Endothelial cell of umbilical vein (primary cell): ENCODE measurements around the gene ERFL. TPM values are rescaled to one million over a fixed set of nuclear protein-coding genes. Genes with fewer than 3 reads are reported as not detected.

Experiments
- BruUV-seq: library from RNA; stranded (reverse); fragments of 400-500 nt; replicated peaks from 2 replicates; lab custom pipeline; 2021; lab: Mats Ljungman, UMichigan
- CTCF ChIA-PET: fragments of 300-600, 350-600 bp; sonication (Branson Sonifier 250); formaldehyde crosslinking; loops from one replicate; lab custom pipeline; 2021; ENCODE audit warnings: antibody characterized with exemption, inconsistent platforms; lab: Charles Lee
- POLR2A ChIA-PET: fragments of 300-600, 350-600 bp; sonication (Branson Sonifier 250); formaldehyde crosslinking; loops from one replicate; lab custom pipeline; 2021; ENCODE audit warnings: antibody characterized with exemption, inconsistent platforms; lab: Charles Lee
- DNase-seq: peaks from one replicate; pipeline ENCODE4 v3.0.0-alpha.2; 2011; ENCODE audit warnings: low read depth, low spot score
- FAIRE-seq: peaks from 2 replicates; lab custom pipeline; 2011; peaks lifted over from hg19 to GRCh38; lab: Jason Lieb, UNC
- H2AFZ ChIP-seq: 2 replicates; pipeline ENCODE4 v1.6.0; 2012; ENCODE audit warnings: low read depth, low read length, control low read depth, inconsistent platforms
- H3K27ac ChIP-seq: 2 replicates; pipeline ENCODE4 v1.5.1; 2011; ENCODE audit warnings: low read depth, mild to moderate bottlenecking, control low read depth, low read length, moderate library complexity; ENCODE audit not compliant: insufficient read depth
- H3K27me3 ChIP-seq, 2 experiments: 2 replicates each; pipeline versions ENCODE4 v1.6.0 to v1.6.1; 2011; ENCODE audit warnings: low read length in 2 of 2, mixed read lengths in 1 of 2; ENCODE audit not compliant: control insufficient read depth in 2 of 2, insufficient read depth in 2 of 2
- H3K36me3 ChIP-seq, 2 experiments: 2 replicates in 1 of 2; 3 replicates in 1 of 2; pipeline ENCODE4 v1.5.1; 2011; ENCODE audit warnings: low read length in 2 of 2, mild to moderate bottlenecking in 1 of 2, moderate library complexity in 1 of 2; ENCODE audit not compliant: control insufficient read depth in 2 of 2, insufficient read depth in 2 of 2; ENCODE audit errors: extremely low read depth in 1 of 2
- H3K4me1 ChIP-seq: 3 replicates; pipeline ENCODE4 v1.5.1; 2011; ENCODE audit warnings: mild to moderate bottlenecking, low read length; ENCODE audit not compliant: control insufficient read depth, insufficient read depth; ENCODE audit errors: extremely low read depth
- H3K4me2 ChIP-seq: 2 replicates; pipeline ENCODE4 v1.6.1; 2011; ENCODE audit warnings: low read length, control low read depth, mixed read lengths; ENCODE audit not compliant: insufficient read depth
- H3K4me3 ChIP-seq, 3 experiments: fragments of 200-600 bp in 1 of 3; sonication (generic), shearing (Covaris generic) in 1 of 3; replicated peaks in 1 of 3; 2 replicates each; pipeline ENCODE4 v1.5.1; 2011 to 2016; ENCODE audit warnings: control low read depth in 3 of 3, low read length in 3 of 3, mild to moderate bottlenecking in 2 of 3, inconsistent platforms in 1 of 3, low read depth in 1 of 3, moderate library complexity in 1 of 3; ENCODE audit not compliant: insufficient read depth in 1 of 3
- H3K79me2 ChIP-seq: 2 replicates; pipeline ENCODE4 v1.6.0; 2012; ENCODE audit warnings: low read length, inconsistent platforms; ENCODE audit not compliant: control insufficient read depth, insufficient read depth
- H3K9ac ChIP-seq: replicated peaks from 2 replicates; pipeline ENCODE3; 2011; ENCODE audit warnings: low read length, control low read depth; ENCODE audit not compliant: insufficient read depth; ENCODE audit errors: extremely low read depth
- H3K9me1 ChIP-seq: replicated peaks from 3 replicates; pipeline ENCODE4 v1.6.0; 2011; ENCODE audit warnings: mild to moderate bottlenecking, low read length; ENCODE audit not compliant: control insufficient read depth, insufficient read depth; ENCODE audit errors: extremely low read depth
- H3K9me3 ChIP-seq: replicated peaks from 2 replicates; pipeline ENCODE4 v1.5.1; 2012; ENCODE audit warnings: low read length, inconsistent platforms; ENCODE audit not compliant: control insufficient read depth, insufficient read depth
- H4K20me1 ChIP-seq: replicated peaks from 2 replicates; pipeline ENCODE3; 2011; ENCODE audit warnings: mild to moderate bottlenecking, low read length; ENCODE audit not compliant: control insufficient read depth, insufficient read depth; ENCODE audit errors: extremely low read depth
- POLR2A ChIP-seq: IDR thresholded peaks from 2 replicates; pipeline ENCODE4 v1.6.1; 2012; ENCODE audit warnings: low read depth, mild to moderate bottlenecking, control low read depth, low read length
- POLR2AphosphoS5 ChIP-seq: IDR thresholded peaks from 2 replicates; pipeline ENCODE4 v1.6.1; 2012; ENCODE audit warnings: low read depth, mild to moderate bottlenecking, control low read depth, low read length, moderate library complexity; ENCODE audit not compliant: insufficient read depth
- dilution Hi-C: fragments of 300-500 bp; cut with MboI; formaldehyde crosslinking; loops from one replicate; pipeline ENCODE4 v1.15.0; 2019; ENCODE audit warnings: low sequenced_read_pairs; ENCODE audit not compliant: extremely low pct_ligation_motif_present
- intact Hi-C: fragments of 100-400 bp; cut with micrococcal nuclease; formaldehyde crosslinking; loops from one replicate; pipeline ENCODE4 v1.10.0; 2022
- microRNA-seq: library from miRNA; unstranded; fragments of <30 nt; microRNA quantifications from one replicate; pipeline ENCODE4 v1.2.0, GENCODE V29; 2021; ENCODE audit warnings: borderline number of aligned reads, borderline replicate concordance
- polyA plus RNA-seq, 4 experiments: library from polyadenylated mRNA; depleted of rRNA in 3 of 4; stranded (reverse) in 3 of 4; unstranded in 1 of 4; fragments of >200 nt; gene quantifications; 2 replicates each; pipeline versions ENCODE4 v1.2.1 to v1.2.3, GENCODE V29; 2011 to 2012; ENCODE audit warnings: missing spikeins in 1 of 4
- small RNA-seq: library from RNA; depleted of rRNA; stranded (forward); fragments of <200 nt; gene quantifications from one replicate; pipeline ENCODE3, GENCODE V24; 2012; ENCODE audit warnings: low replicate concordance, low read depth; ENCODE audit not compliant: insufficient read depth, insufficient read length
- total RNA-seq: library from RNA; stranded (reverse); gene quantifications from 2 replicates; pipeline ENCODE4 v1.2.3, GENCODE V29; 2021

ERFL gene
- total and polyA plus RNA-seq, 2 donors (not counting 3 experiments of a cell fraction or from before 2014, with no cell fraction given): not detected

GRCh38 chr19:41859213-41859617 lies 69.0 kb downstream of the ERFL start:
- DNase-seq: no peak
- Histone ChIP-seq H3K9me3 (no peaks in the 10 kb centered on the region), H3K9me1 (no peaks in the 10 kb centered on the region), H3K4me3 (peak overlapping the region in 2 of 3 experiments; percentile 47 to 86), H3K36me3 (peaks cover 17 to 27% of the 10 kb centered on the region in 2 experiments), H3K4me1 (peaks cover 34% of the 10 kb centered on the region), H3K79me2 (peaks cover 40% of the 10 kb centered on the region), H4K20me1 (no peaks in the 10 kb centered on the region), H3K27me3 (peaks cover 4 to 5% of the 10 kb centered on the region in 2 experiments), H3K27ac (no peak overlapping the region), H2AFZ (peak overlapping the region; percentile 45), H3K9ac (peak overlapping the region; percentile 36), H3K4me2 (peak overlapping the region; percentile 74)
- CTCF ChIA-PET: interaction anchor here (0.7 to 4.0 kb wide), 7 partner anchors 14 to 176 kb away, joined by 3 to 18 read pairs (median 4); partner anchors contain the start of gene RABAC1
- dilution Hi-C loops (no loop called here), intact Hi-C loops (loop anchor here (1.0 kb wide), 1 partner anchor 99 kb away; no protein-coding TSS in a partner anchor)
- FAIRE-seq: no peak
- BruUV-seq: no TSS peak
- POLR2A ChIA-PET: interaction anchor here (1.0 to 1.6 kb wide), 4 partner anchors 8 to 100 kb away, joined by 4 to 7 read pairs (median 4); partner anchors contain the start of gene RABAC1
- TF ChIP-seq POLR2AphosphoS5 (no peak), POLR2A (peak; percentile 25)

Small RNA genes lying within 50 kb of the gene (microRNA-seq; reads per million reads assigned to microRNA genes)
- not detected for gene MIR6797

Small RNA genes lying within 50 kb of the gene (small RNA-seq; reads per million reads assigned to genes)
- not detected for gene MIR6797

Other genes starting within 250 kb of the ERFL start
- gene CEACAM7, start 240.2 kb downstream of the ERFL start, total RNA-seq: not detected in 2 replicates
- gene CEACAM7, start 240.2 kb downstream of the ERFL start, polyA plus RNA-seq: 0.03 TPM in 1 of 2 replicates, not detected in the other
- not detected in 2 replicates for gene CEACAM5, start 219.8 kb downstream of the ERFL start, total RNA-seq
- not detected in 2 replicates for gene CEACAM5, start 219.8 kb downstream of the ERFL start, polyA plus RNA-seq
- not detected in 2 replicates for gene CEACAM6, start 172.9 kb downstream of the ERFL start, total RNA-seq
- not detected in 2 replicates for gene CEACAM6, start 172.9 kb downstream of the ERFL start, polyA plus RNA-seq
- gene CEACAM3, start 131.9 kb downstream of the ERFL start, total RNA-seq: not detected in 2 replicates
- not detected in 2 replicates for gene CEACAM3, start 131.9 kb downstream of the ERFL start, polyA plus RNA-seq
- not detected in 2 replicates for gene LYPD4, start 83.8 kb downstream of the ERFL start, total RNA-seq
- not detected in 2 replicates for gene LYPD4, start 83.8 kb downstream of the ERFL start, polyA plus RNA-seq
- gene DMRTC2, start 83.4 kb downstream of the ERFL start, total RNA-seq: not detected in 2 replicates
- not detected in 2 replicates for gene DMRTC2, start 83.4 kb downstream of the ERFL start, polyA plus RNA-seq
- 2,195 and 2,234 TPM in 2 replicates for gene RPS19, start 68.2 kb downstream of the ERFL start, total RNA-seq
- gene RPS19, start 68.2 kb downstream of the ERFL start, polyA plus RNA-seq: 4,353 and 5,883 TPM in 2 replicates
- gene CD79A, start 51.2 kb downstream of the ERFL start, total RNA-seq: 0.35 TPM in 1 of 2 replicates, not detected in the other
- gene CD79A, start 51.2 kb downstream of the ERFL start, polyA plus RNA-seq: 0.32 TPM in 2 replicates
- gene ARHGEF1, start 45.3 kb downstream of the ERFL start, total RNA-seq: 119 and 123 TPM in 2 replicates
- 60.6 and 65.4 TPM in 2 replicates for gene ARHGEF1, start 45.3 kb downstream of the ERFL start, polyA plus RNA-seq
- gene RABAC1, start 30.9 kb upstream of the ERFL start, total RNA-seq: 178 and 181 TPM in 2 replicates
- 591 and 769 TPM in 2 replicates for gene RABAC1, start 30.9 kb upstream of the ERFL start, polyA plus RNA-seq
- 0.40 TPM in 1 of 2 replicates, not detected in the other for gene ATP1A3, start 65.8 kb upstream of the ERFL start, total RNA-seq
- 0.03 TPM in 1 of 2 replicates, not detected in the other for gene ATP1A3, start 65.8 kb upstream of the ERFL start, polyA plus RNA-seq
- 0.53 and 2.2 TPM in 2 replicates for gene GRIK5, start 141.8 kb upstream of the ERFL start, total RNA-seq
- gene GRIK5, start 141.8 kb upstream of the ERFL start, polyA plus RNA-seq: 0.80 and 1.0 TPM in 2 replicates
- gene ZNF574, start 147.7 kb upstream of the ERFL start, total RNA-seq: 14.0 and 15.3 TPM in 2 replicates
- 13.6 and 20.3 TPM in 2 replicates for gene ZNF574, start 147.7 kb upstream of the ERFL start, polyA plus RNA-seq
- gene POU2F2, start 204.0 kb upstream of the ERFL start, total RNA-seq: 3.2 and 4.0 TPM in 2 replicates
- 3.7 and 4.1 TPM in 2 replicates for gene POU2F2, start 204.0 kb upstream of the ERFL start, polyA plus RNA-seq